ENCODE data around the gene RGS9BP.

GRCh38 chr19:32687681-32688080 lies 12.0 kb downstream of the RGS9BP start:
- TF ChIP-seq, protein P1, sequence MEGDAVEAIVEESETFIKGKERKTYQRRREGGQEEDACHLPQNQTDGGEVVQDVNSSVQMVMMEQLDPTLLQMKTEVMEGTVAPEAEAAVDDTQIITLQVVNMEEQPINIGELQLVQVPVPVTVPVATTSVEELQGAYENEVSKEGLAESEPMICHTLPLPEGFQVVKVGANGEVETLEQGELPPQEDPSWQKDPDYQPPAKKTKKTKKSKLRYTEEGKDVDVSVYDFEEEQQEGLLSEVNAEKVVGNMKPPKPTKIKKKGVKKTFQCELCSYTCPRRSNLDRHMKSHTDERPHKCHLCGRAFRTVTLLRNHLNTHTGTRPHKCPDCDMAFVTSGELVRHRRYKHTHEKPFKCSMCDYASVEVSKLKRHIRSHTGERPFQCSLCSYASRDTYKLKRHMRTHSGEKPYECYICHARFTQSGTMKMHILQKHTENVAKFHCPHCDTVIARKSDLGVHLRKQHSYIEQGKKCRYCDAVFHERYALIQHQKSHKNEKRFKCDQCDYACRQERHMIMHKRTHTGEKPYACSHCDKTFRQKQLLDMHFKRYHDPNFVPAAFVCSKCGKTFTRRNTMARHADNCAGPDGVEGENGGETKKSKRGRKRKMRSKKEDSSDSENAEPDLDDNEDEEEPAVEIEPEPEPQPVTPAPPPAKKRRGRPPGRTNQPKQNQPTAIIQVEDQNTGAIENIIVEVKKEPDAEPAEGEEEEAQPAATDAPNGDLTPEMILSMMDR (conservative IDR thresholded peaks at IDR 0.05; ENCODE audit: low read length), result no peak
- no peak for TF ChIP-seq EZH2phosphoT487 (IDR thresholded peaks at IDR 0.05; ENCODE audit: borderline replicate concordance)
